Mesothelial cell of epicardium (in vitro differentiated cells): ENCODE results near the gene FSCN2. TPM values are rescaled to one million over a fixed set of nuclear protein-coding genes. Genes with fewer than 3 reads are reported as not detected.

Experiments used
- DNase-seq, 2 experiments: peaks; one replicate each; pipeline ENCODE4 v3.0.0; 2021; ENCODE audit warnings: low spot score in 2 of 2; ENCODE audit not compliant: unreplicated experiment in 2 of 2
- H3K27ac Mint-ChIP-seq: 2 replicates; pipeline ENCODE4 v1.8.0; 2021; ENCODE audit warnings: mixed read lengths
- H3K27me3 Mint-ChIP-seq: 2 replicates; pipeline ENCODE4 v1.8.0; 2021; ENCODE audit warnings: low read depth, mixed read lengths
- H3K36me3 Mint-ChIP-seq: 2 replicates; pipeline ENCODE4 v1.8.0; 2021; ENCODE audit warnings: mixed read lengths
- H3K4me1 Mint-ChIP-seq: 2 replicates; pipeline ENCODE4 v1.8.0; 2021; ENCODE audit warnings: mixed read lengths
- H3K4me3 Mint-ChIP-seq: 2 replicates; pipeline ENCODE4 v1.8.0; 2021; ENCODE audit warnings: mild to moderate bottlenecking, moderate library complexity, mixed read lengths
- H3K9me3 Mint-ChIP-seq: 2 replicates; pipeline ENCODE4 v1.8.0; 2021; ENCODE audit warnings: mixed read lengths
- CTCF ChIP-seq: fragments of 200-600 bp; sonication (generic); IDR thresholded peaks from one replicate; pipeline ENCODE4 v1.5.0; 2021; ENCODE audit warnings: antibody characterized with exemption; ENCODE audit not compliant: unreplicated experiment
- total RNA-seq: library from RNA; stranded (reverse); gene quantifications from 3 replicates; pipeline ENCODE4 v1.2.1, GENCODE V29; 2021

The FSCN2 gene
- total RNA-seq, 1 donor from 2014 or later: 17.3 TPM

DNA sequence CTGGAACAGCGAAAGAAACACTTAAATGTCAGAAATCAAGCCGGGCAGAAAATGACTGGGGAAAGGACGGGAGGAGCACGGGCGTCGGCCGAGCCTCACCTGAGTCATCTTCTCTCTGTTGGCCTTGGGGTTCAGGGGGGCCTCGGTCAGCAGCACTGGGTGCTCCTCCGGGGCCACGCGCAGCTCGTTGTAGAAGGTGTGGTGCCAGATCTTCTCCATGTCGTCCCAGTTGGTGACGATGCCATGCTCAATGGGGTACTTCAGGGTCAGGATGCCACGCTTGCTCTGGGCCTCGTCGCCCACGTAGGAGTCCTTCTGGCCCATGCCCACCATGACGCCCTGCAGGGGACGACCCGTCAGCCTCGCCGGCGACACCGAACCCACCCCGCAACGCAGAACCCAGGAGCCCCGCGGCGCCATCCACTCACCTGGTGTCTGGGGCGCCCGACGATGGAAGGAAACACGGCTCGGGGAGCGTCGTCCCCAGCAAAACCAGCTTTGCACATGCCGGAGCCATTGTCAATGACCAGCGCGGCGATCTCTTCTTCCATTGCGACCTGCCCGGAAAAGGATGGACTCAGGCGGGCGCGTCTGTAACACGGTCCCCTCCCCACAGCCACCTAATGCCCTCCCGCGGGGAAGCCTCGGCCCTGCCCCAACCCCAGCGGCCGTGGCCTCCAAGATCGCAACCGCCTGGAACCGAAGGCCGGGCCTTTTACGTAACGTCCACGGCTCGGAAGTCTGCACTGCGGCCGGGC is 16.2 kb upstream of the FSCN2 start:
- Mint-ChIP-seq H3K27me3 (no peaks in the 10 kb centered on the region), H3K4me1 (peaks cover 39% of the 10 kb centered on the region), H3K27ac (peak overlapping the region; percentile 99), H3K9me3 (peaks cover 3% of the 10 kb centered on the region), H3K36me3 (peaks cover 44% of the 10 kb centered on the region), H3K4me3 (peak overlapping the region; percentile 99)
- TF ChIP-seq CTCF: no peak
- no peak for DNase-seq

DNA sequence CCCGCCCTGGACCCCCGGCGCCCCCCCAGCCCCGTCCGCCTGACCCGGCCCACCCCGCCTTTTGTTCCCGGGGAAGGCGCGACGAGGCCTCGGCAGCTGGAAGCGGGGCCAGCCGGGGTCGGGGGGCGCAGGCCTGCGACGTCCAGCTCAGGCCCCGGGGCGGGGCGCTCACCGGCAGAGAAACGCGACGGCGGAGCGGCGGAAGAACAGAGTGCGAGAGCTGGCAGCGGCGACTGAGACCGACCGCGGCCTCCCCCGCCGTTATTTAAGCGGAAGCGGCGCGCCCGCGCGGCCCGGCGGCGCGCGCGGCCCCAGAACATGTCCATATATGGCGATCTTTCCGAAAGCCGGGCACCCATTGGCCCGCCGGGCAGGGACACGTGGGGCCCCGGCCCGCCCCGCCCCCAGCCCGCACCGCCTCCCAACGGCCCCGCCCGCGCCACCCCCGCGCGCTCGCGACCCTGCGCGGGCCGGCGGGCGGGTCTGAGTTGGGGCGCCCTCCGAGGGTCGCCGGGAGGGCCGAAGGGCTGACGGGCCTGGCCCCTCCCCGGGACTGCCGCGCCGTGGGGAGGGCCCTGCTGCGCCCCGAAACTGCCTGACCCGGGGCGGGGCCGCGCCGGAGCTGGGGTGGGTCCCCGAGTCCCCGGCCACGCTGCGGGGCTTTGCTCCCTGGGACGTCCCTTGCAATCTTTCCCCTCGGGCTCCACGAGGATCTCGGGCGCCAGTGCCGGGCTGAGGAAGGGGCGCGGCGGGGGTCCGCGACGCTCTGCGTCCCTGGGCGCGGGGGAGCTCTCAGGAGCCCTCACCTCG is 15.4 kb upstream of the FSCN2 start, which contains the start of gene ACTG1:
Gene ACTG1, minus strand, starts transcription at position 238 of the 810 bp plus-strand sequence. CDS start 445 bp downstream, outside the sequence.
- peak; percentile 87 to 93 for DNase-seq
- Mint-ChIP-seq H3K4me1 (peaks cover 38% of the 10 kb centered on the region), H3K27ac (peak within 1 kb of the TSS; percentile 99), H3K4me3 (peak within 1 kb of the TSS; percentile 99), H3K9me3 (peaks cover 2% of the 10 kb centered on the region), H3K27me3 (no peaks in the 10 kb centered on the region), H3K36me3 (peaks cover 42% of the 10 kb centered on the region)
- TF ChIP-seq CTCF: no peak

- Mint-ChIP-seq H3K9me3 (no peaks in the 10 kb centered on the region), H3K36me3 (peaks cover 38% of the 10 kb centered on the region), H3K4me3 (peak overlapping the region; percentile 77), H3K27me3 (peaks cover 4% of the 10 kb centered on the region), H3K27ac (peak overlapping the region; percentile 98), H3K4me1 (peaks cover 44% of the 10 kb centered on the region)
- TF ChIP-seq CTCF: no peak
- peak in 1 of 2 experiments; percentile 74 for DNase-seq
These were observed 14.8 kb upstream of the FSCN2 start for GRCh38 chr17:81513372-81513752.

DNA sequence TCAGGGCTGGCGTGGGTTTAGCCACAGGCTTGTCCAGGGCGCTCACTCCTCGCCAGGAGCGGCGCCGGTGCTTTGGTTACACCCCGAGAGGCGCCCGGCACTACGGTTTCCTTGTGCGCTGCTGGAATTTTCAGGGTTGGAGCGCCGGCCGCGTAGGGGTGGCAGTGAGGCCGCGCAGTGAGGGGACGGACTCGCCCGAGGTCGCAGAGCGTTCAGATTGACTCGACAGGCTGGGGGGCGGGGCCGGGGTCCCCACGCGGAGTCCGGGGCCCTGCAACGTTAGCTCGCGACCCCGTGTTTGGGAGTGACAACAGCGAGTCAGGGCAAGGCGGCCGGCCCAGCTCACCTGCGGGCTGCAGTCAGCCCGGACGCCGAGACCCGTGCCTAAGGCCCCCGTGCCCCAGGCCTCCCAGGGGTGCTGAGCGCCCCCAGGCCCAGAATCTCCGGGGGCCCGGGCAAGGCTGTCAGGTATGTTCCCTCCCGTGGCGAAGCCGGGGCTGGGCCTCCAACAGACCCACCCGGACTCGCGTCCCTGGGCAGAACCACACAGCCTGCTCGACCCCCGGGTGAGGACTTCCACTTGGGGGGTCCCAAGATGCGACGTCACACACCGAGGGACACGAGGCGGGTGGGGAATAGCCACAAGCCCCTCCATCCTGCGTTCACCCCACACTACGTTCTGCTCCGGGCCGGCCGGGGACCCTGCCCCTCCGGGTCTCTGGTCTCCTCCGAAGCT is 14.3 kb upstream of the FSCN2 start:
- TF ChIP-seq CTCF: no peak
- DNase-seq: peak; percentile 56 to 77
- Mint-ChIP-seq H3K4me1 (peaks cover 43% of the 10 kb centered on the region), H3K27me3 (peaks cover 4% of the 10 kb centered on the region), H3K4me3 (peak overlapping the region; percentile 77), H3K9me3 (no peaks in the 10 kb centered on the region), H3K36me3 (peaks cover 33% of the 10 kb centered on the region), H3K27ac (peak overlapping the region; percentile 98)

- Mint-ChIP-seq H3K36me3 (peaks cover 28% of the 10 kb centered on the region), H3K9me3 (no peaks in the 10 kb centered on the region), H3K27ac (peak overlapping the region; percentile 93), H3K4me1 (peaks cover 38% of the 10 kb centered on the region), H3K27me3 (peaks cover 4% of the 10 kb centered on the region), H3K4me3 (peak overlapping the region; percentile 77)
- no peak for DNase-seq
- TF ChIP-seq CTCF: no peak
These were observed 13.8 kb upstream of the FSCN2 start for GRCh38 chr17:81514489-81514738.
